SU-DHL-6 (cell line): ENCODE measurements around the gene BRAT1.

Experiments used
- H2AFZ ChIP-seq: fragments of 200-600 bp; sonication (generic); 2 replicates; pipeline ENCODE4 v1.6.1; 2014; ENCODE audit warnings: low read depth, mild to moderate bottlenecking, moderate library complexity, mixed read lengths, antibody characterized with exemption, low read length; ENCODE audit not compliant: severe bottlenecking
- H3F3A ChIP-seq: fragments of 200-600 bp; shearing (Covaris generic); 2 replicates; pipeline ENCODE4 v1.6.0; 2016; ENCODE audit warnings: antibody characterized with exemption, mild to moderate bottlenecking; ENCODE audit not compliant: insufficient read depth
- H3K27ac ChIP-seq: fragments of 200-600 bp; sonication (generic); 2 replicates; pipeline ENCODE4 v1.5.1; 2016; ENCODE audit warnings: low read depth, mild to moderate bottlenecking, low read length, moderate library complexity, mixed read lengths
- H3K27me3 ChIP-seq: fragments of 200-600 bp; sonication (generic), shearing (Covaris generic); 2 replicates; pipeline ENCODE4 v1.6.0; 2014; ENCODE audit warnings: mild to moderate bottlenecking, low read length
- H3K36me3 ChIP-seq: fragments of 200-600 bp; sonication (generic); 2 replicates; pipeline ENCODE4 v1.6.1; 2014; ENCODE audit warnings: mild to moderate bottlenecking, low read length, mixed read lengths
- H3K4me2 ChIP-seq: fragments of 300-600, 200-600 bp; shearing (Covaris generic), sonication (generic); 2 replicates; pipeline ENCODE4 v1.6.0; 2014; ENCODE audit warnings: low read length, low read depth, mild to moderate bottlenecking; ENCODE audit not compliant: poor library complexity, severe bottlenecking
- H3K4me3 ChIP-seq: fragments of 200-600 bp; sonication (generic); 2 replicates; pipeline ENCODE4 v1.5.1; 2014; ENCODE audit warnings: antibody characterized with exemption, low read length, mild to moderate bottlenecking, mixed read lengths; ENCODE audit not compliant: insufficient read depth, poor library complexity, severe bottlenecking
- H3K79me2 ChIP-seq: fragments of 200-600 bp; sonication (generic); 2 replicates; pipeline ENCODE4 v1.6.1; 2014; ENCODE audit warnings: mild to moderate bottlenecking, low read length, moderate library complexity; ENCODE audit not compliant: insufficient read depth
- H3K9ac ChIP-seq: fragments of 200-600 bp; sonication (generic); 2 replicates; pipeline ENCODE4 v1.7.0; 2014; ENCODE audit warnings: mild to moderate bottlenecking, low read length
- H3K9me2 ChIP-seq: fragments of 200-600 bp; sonication (generic); replicated peaks from 2 replicates; pipeline ENCODE4 v1.6.1; 2014; ENCODE audit warnings: low read length; ENCODE audit not compliant: insufficient read depth
- H3K9me3 ChIP-seq: fragments of 200-600 bp; sonication (generic); 2 replicates; pipeline ENCODE4 v1.6.1; 2014; ENCODE audit warnings: low read length, mixed read lengths; ENCODE audit not compliant: insufficient read depth
- H4K20me1 ChIP-seq: fragments of 200-600 bp; sonication (generic); 2 replicates; pipeline ENCODE4 v1.6.1; 2014; ENCODE audit warnings: low read depth, mild to moderate bottlenecking, antibody characterized with exemption, low read length, moderate library complexity, mixed read lengths
- EZH2phosphoT487 ChIP-seq: fragments of 200-600 bp; sonication (generic), shearing (Covaris generic); conservative IDR thresholded peaks from 2 replicates; pipeline ENCODE4 v1.6.1; 2018; ENCODE audit warnings: mild to moderate bottlenecking, antibody characterized with exemption, low read length, moderate library complexity, mixed read lengths
- TF ChIP-seq, protein P1 (sequence below): fragments of 200-600 bp; sonication (generic); IDR thresholded peaks from one replicate; pipeline ENCODE4 v1.5.1; 2017; ENCODE audit warnings: antibody characterized with exemption, mild to moderate bottlenecking, low read length, moderate library complexity; ENCODE audit not compliant: insufficient read depth, poor library complexity, severe bottlenecking

The BRAT1 gene

DNA sequence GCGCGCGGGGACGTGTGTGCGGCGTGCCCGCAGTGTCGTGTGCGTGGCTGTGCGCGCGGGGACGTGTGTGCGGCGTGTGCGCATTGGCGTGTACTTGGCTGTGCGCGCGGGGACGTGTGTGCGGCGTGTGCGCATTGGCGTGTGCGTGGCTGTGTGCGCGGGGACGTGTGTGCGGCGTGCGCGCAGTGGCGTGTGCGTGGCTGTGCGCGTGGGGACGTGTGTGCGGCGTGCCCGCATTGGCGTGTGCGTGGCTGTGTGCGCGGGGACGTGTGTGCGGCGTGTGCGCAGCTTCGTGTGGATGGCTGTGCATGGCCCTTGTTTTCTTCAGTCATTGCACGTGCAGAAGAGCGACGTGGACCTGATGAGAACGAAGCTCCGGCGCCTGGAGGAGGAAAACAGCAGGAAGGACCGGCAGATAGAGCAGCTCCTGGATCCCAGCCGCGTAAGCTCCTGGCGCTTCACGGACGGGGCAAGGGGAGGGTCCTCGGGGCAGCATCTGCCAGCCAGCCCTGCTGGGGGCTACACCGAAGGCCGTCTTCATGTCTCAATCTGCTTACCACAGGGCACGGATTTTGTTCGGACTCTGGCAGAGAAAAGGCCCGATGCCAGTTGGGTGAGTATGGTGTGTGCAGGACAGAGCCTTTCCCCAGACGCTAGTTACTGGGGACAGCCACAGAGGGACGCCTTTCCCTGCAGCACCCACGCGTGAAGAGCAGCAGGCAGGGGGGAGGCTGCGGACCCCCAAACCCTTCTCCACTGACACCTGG, 22.8 kb upstream of the BRAT1 start:
- H3K9ac ChIP-seq, result no peak overlapping the region
- no peak overlapping the region for H2AFZ ChIP-seq
- H3K9me2 ChIP-seq, result no peaks in the 10 kb centered on the region
- H3K79me2 ChIP-seq, result no peaks in the 10 kb centered on the region
- H3K27me3 ChIP-seq, result no peaks in the 10 kb centered on the region
- H3K4me3 ChIP-seq, result no peak overlapping the region
- H3K36me3 ChIP-seq, result no peaks in the 10 kb centered on the region
- no peak overlapping the region for H3K27ac ChIP-seq
- TF ChIP-seq, protein P1, sequence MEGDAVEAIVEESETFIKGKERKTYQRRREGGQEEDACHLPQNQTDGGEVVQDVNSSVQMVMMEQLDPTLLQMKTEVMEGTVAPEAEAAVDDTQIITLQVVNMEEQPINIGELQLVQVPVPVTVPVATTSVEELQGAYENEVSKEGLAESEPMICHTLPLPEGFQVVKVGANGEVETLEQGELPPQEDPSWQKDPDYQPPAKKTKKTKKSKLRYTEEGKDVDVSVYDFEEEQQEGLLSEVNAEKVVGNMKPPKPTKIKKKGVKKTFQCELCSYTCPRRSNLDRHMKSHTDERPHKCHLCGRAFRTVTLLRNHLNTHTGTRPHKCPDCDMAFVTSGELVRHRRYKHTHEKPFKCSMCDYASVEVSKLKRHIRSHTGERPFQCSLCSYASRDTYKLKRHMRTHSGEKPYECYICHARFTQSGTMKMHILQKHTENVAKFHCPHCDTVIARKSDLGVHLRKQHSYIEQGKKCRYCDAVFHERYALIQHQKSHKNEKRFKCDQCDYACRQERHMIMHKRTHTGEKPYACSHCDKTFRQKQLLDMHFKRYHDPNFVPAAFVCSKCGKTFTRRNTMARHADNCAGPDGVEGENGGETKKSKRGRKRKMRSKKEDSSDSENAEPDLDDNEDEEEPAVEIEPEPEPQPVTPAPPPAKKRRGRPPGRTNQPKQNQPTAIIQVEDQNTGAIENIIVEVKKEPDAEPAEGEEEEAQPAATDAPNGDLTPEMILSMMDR, result no peak
- TF ChIP-seq EZH2phosphoT487, result no peak
- H4K20me1 ChIP-seq, result no peaks in the 10 kb centered on the region
- no peaks in the 10 kb centered on the region for H3F3A ChIP-seq
- H3K4me2 ChIP-seq, result no peak overlapping the region
- H3K9me3 ChIP-seq, result no peaks in the 10 kb centered on the region

DNA sequence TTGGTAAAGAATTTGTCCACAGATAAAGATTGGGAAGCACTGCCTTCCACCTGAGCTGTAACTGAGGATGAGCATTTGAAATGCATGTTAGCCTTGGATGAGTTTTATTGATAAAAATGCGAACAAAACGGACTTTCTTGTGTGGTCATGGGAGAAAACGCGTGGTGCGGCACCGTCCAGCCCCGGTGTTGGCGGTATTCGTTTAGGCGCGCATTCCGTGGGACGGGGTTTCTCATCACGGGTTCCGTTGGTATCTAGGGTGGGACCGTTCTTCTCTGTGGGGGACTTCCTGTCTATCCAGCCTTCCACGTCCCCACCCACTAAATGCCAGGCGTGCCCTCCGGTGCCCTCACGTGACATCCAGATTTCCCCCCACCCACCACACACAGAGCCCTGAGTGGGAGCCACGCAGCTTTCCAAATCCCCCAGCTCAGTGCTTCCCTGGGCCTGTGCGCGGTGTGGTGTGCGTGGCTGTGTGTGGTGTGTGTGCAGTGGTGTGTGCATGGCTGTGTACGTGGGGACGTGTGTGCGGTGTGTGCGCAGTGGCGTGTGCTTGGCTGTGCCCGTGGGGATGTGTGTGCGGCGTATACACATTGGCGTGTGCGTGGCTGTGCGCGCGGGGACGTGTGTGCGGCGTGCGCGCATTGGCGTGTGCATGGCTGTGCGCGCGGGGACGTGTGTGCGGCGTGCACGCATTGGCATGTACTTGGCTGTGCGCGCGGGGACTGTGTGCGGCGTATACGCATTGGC, 21.6 kb upstream of the BRAT1 start:
- Histone ChIP-seq H3K4me3 (no peak overlapping the region), H3K27ac (no peak overlapping the region), H3K9me2 (no peaks in the 10 kb centered on the region), H4K20me1 (no peaks in the 10 kb centered on the region), H2AFZ (no peak overlapping the region), H3K9ac (no peak overlapping the region), H3K4me2 (no peak overlapping the region), H3K79me2 (no peaks in the 10 kb centered on the region), H3K36me3 (no peaks in the 10 kb centered on the region), H3F3A (no peaks in the 10 kb centered on the region), H3K9me3 (no peaks in the 10 kb centered on the region), H3K27me3 (no peaks in the 10 kb centered on the region)
- TF ChIP-seq, protein P1, result no peak
- no peak for TF ChIP-seq EZH2phosphoT487

DNA sequence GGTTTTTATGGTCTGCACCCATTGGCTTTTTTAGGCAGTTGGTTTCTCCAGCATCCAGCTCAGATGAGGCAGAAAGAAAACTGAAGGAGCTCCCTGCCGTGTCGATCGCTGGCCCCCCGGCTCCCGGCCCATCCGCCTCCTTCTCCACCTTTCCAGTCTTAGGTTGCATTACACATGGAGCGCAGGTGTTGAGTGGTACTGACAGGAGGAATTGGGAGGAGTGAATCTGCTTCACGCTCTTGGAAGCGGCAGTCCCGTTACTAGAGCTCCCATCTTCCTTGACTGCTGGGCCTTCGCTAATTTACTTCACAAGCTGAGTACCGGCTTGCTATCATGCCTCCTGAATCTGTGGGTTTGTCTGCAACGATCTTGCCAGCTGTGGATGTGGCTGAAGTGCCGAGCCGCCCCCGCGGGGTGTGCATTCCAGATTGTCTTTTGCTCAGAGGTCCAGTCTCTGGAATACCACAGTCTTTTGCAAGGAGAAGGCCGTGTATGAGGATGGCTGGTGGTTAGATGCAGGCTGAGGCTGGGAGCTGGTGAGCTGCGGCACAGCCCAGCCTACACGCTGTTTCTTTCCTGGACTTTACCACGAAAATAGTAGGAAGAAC, 20.5 kb upstream of the BRAT1 start:
- Histone ChIP-seq H3K9ac (no peak overlapping the region), H3F3A (no peaks in the 10 kb centered on the region), H3K27ac (no peak overlapping the region), H4K20me1 (no peaks in the 10 kb centered on the region), H3K4me3 (no peak overlapping the region), H2AFZ (no peak overlapping the region), H3K79me2 (no peaks in the 10 kb centered on the region), H3K36me3 (no peaks in the 10 kb centered on the region), H3K4me2 (no peak overlapping the region), H3K27me3 (no peaks in the 10 kb centered on the region), H3K9me2 (no peaks in the 10 kb centered on the region), H3K9me3 (no peaks in the 10 kb centered on the region)
- TF ChIP-seq EZH2phosphoT487, result no peak
